ENCODE measurements around the gene FZD4. TPM values are rescaled to one million over a fixed set of nuclear protein-coding genes. Genes with fewer than 3 reads are reported as not detected.

The FZD4 gene
- total and polyA plus RNA-seq, 2 donors (not counting 3 experiments of a cell fraction or from before 2014, with no cell fraction given) = 56.6 to 112 TPM

DNA sequence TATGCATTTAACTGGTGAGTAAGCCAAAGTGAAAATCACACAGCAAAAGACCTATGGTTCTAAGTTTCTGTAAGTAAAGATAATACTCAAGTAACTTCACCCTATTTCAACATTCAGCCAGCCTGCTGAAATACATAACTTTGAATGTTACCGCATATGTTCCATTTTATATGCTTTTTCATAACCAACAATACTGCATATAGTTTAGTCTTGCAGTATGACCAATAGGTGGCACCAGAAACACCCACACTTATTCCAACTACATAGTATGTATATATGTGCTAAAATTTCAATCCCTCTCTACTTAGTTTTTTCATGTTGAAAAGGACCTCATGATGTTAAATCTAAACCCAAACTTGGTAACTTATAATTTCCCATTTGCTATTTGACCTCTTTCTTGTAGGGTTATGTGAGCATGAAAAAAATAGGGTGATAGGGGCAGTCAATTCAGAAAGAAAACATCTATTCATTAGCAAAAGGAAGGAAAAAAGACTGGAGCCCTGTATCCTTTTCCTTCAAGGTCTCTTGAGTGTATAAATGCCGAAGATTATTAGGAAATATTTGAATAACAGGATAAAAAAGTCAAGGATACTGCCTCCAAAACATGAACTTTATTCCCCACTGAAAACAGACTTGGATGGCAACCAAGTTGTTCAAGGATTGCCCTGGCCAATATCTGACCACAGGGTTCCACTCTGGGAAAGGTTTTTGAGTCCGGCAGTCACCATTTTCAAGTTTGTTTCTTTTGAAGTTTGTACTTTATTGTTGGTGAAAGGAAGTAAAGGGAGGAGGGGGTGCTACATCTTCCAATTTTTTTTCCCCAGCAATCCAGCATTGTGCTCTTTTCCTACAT is 23.8 kb upstream of the FZD4 start:
- H3K36me3 ChIP-seq (ENCODE audit: control insufficient read depth in 2 of 2, extremely low read depth in 1 of 2, insufficient read depth in 2 of 2, low read length in 2 of 2) = no peaks in the 10 kb centered on the region
- CTCF ChIA-PET = interaction anchor here (1.0 kb wide), 1 partner anchor 16 kb away, joined by 6 read pairs; no protein-coding TSS in a partner anchor
- DNase-seq (ENCODE audit: low read depth, low spot score) = peak; percentile 82
- FAIRE-seq = peak; percentile 83
- H3K9me3 ChIP-seq (replicated peaks; ENCODE audit: control insufficient read depth, insufficient read depth, low read length) = no peaks in the 10 kb centered on the region
- H3K27ac ChIP-seq (ENCODE audit: insufficient read depth, low read depth, low read length) = no peak overlapping the region
- H3K27me3 ChIP-seq (ENCODE audit: control insufficient read depth in 2 of 2, insufficient read depth in 2 of 2, low read length in 2 of 2) = no peaks in the 10 kb centered on the region
- H3K9me1 ChIP-seq (replicated peaks; ENCODE audit: control insufficient read depth, extremely low read depth, insufficient read depth, low read length) = no peaks in the 10 kb centered on the region
- H3K79me2 ChIP-seq (ENCODE audit: control insufficient read depth, insufficient read depth, low read length) = no peaks in the 10 kb centered on the region
- intact Hi-C loops (cut with micrococcal nuclease) (loop anchor here (1.0 to 2.0 kb wide), 2 partner anchors 39 to 302 kb away; no protein-coding TSS in a partner anchor), dilution Hi-C loops (cut with MboI; ENCODE audit: extremely low pct_ligation_motif_present, low sequenced_read_pairs) (no loop called here)
- H2AFZ ChIP-seq (ENCODE audit: low read depth, low read length) = peak overlapping the region; percentile 17
- no peak overlapping the region for H3K4me2 ChIP-seq (ENCODE audit: insufficient read depth, low read length)
- H3K4me3 ChIP-seq (replicated peaks in 1 of 3; ENCODE audit: insufficient read depth in 1 of 3, low read depth in 1 of 3, low read length in 3 of 3) = no peak overlapping the region
- no TSS peak for BruUV-seq (replicated peaks)
- peaks cover 5% of the 10 kb centered on the region for H3K4me1 ChIP-seq (ENCODE audit: control insufficient read depth, extremely low read depth, insufficient read depth, low read length)
- TF ChIP-seq FOS (IDR thresholded peaks at IDR 0.05; ENCODE audit: borderline replicate concordance, insufficient read depth, low read length) = no peak
- TF ChIP-seq, protein P1, sequence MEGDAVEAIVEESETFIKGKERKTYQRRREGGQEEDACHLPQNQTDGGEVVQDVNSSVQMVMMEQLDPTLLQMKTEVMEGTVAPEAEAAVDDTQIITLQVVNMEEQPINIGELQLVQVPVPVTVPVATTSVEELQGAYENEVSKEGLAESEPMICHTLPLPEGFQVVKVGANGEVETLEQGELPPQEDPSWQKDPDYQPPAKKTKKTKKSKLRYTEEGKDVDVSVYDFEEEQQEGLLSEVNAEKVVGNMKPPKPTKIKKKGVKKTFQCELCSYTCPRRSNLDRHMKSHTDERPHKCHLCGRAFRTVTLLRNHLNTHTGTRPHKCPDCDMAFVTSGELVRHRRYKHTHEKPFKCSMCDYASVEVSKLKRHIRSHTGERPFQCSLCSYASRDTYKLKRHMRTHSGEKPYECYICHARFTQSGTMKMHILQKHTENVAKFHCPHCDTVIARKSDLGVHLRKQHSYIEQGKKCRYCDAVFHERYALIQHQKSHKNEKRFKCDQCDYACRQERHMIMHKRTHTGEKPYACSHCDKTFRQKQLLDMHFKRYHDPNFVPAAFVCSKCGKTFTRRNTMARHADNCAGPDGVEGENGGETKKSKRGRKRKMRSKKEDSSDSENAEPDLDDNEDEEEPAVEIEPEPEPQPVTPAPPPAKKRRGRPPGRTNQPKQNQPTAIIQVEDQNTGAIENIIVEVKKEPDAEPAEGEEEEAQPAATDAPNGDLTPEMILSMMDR (IDR thresholded peaks at IDR 0.05; ENCODE audit: extremely low read depth in 1 of 2, insufficient read depth in 1 of 2, low read depth in 1 of 2, low read length in 2 of 2) = peak; percentile 35 to 52
- POLR2A ChIA-PET = no interaction called here
- no peaks in the 10 kb centered on the region for H4K20me1 ChIP-seq (replicated peaks; ENCODE audit: control insufficient read depth, extremely low read depth, insufficient read depth, low read length)
- no peak overlapping the region for H3K9ac ChIP-seq (replicated peaks; ENCODE audit: extremely low read depth, insufficient read depth, low read length)

DNA sequence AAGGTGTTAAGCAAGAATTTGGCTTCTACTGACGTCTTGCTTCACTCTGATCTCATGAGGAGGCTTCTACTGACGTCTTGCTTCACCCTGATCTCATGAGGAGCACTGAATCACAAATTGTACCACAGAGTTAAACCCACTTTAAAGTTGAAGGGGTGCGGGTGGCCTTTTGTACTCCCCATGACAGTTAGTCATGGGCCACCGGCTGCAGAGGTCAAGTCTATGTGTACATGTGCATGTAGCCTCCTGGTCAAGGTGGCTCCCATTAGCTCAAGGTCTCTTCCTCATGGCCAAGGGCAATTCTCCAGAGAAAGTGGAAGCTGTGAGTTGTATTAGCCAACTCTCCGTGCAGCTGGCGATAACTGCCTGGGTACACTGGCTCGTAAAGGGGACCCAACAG is 23.1 kb upstream of the FZD4 start:
- Histone ChIP-seq H4K20me1 (replicated peaks; ENCODE audit: control insufficient read depth, extremely low read depth, insufficient read depth, low read length) (no peaks in the 10 kb centered on the region), H3K36me3 (ENCODE audit: control insufficient read depth in 2 of 2, extremely low read depth in 1 of 2, insufficient read depth in 2 of 2, low read length in 2 of 2) (no peaks in the 10 kb centered on the region), H3K4me3 (replicated peaks in 1 of 3; ENCODE audit: insufficient read depth in 1 of 3, low read depth in 1 of 3, low read length in 3 of 3) (no peak overlapping the region), H3K27me3 (ENCODE audit: control insufficient read depth in 2 of 2, insufficient read depth in 2 of 2, low read length in 2 of 2) (no peaks in the 10 kb centered on the region), H3K4me2 (ENCODE audit: insufficient read depth, low read length) (no peak overlapping the region), H3K9ac (replicated peaks; ENCODE audit: extremely low read depth, insufficient read depth, low read length) (no peak overlapping the region), H3K4me1 (ENCODE audit: control insufficient read depth, extremely low read depth, insufficient read depth, low read length) (peaks cover 5% of the 10 kb centered on the region), H2AFZ (ENCODE audit: low read depth, low read length) (no peak overlapping the region), H3K27ac (ENCODE audit: insufficient read depth, low read depth, low read length) (no peak overlapping the region), H3K9me1 (replicated peaks; ENCODE audit: control insufficient read depth, extremely low read depth, insufficient read depth, low read length) (no peaks in the 10 kb centered on the region), H3K9me3 (replicated peaks; ENCODE audit: control insufficient read depth, insufficient read depth, low read length) (no peaks in the 10 kb centered on the region), H3K79me2 (ENCODE audit: control insufficient read depth, insufficient read depth, low read length) (no peaks in the 10 kb centered on the region)
- POLR2A ChIA-PET = no interaction called here
- DNase-seq (ENCODE audit: low read depth, low spot score) = no peak
- dilution Hi-C loops (cut with MboI; ENCODE audit: extremely low pct_ligation_motif_present, low sequenced_read_pairs) (no loop called here), intact Hi-C loops (cut with micrococcal nuclease) (loop anchor here (2.0 kb wide), 1 partner anchor 303 kb away; no protein-coding TSS in a partner anchor)
- TF ChIP-seq, protein P2, sequence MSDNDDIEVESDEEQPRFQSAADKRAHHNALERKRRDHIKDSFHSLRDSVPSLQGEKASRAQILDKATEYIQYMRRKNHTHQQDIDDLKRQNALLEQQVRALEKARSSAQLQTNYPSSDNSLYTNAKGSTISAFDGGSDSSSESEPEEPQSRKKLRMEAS (IDR thresholded peaks at IDR 0.05; ENCODE audit: insufficient read depth, insufficient read length) = no peak
- TF ChIP-seq POLR2AphosphoS5 (IDR thresholded peaks at IDR 0.05; ENCODE audit: insufficient read depth, low read depth, low read length) (no peak), JUN (IDR thresholded peaks at IDR 0.05; ENCODE audit: borderline replicate concordance, insufficient read depth, insufficient read length, low read depth) (no peak), MYC (IDR thresholded peaks at IDR 0.05; ENCODE audit: low read depth, low read length) (no peak), POLR2A (IDR thresholded peaks at IDR 0.05; ENCODE audit: low read depth, low read length) (no peak), GATA2 (IDR thresholded peaks at IDR 0.05; ENCODE audit: insufficient read depth, insufficient read length, low read depth, low read length) (no peak), FOS (IDR thresholded peaks at IDR 0.05; ENCODE audit: borderline replicate concordance, insufficient read depth, low read length) (no peak), EZH2 (IDR thresholded peaks at IDR 0.05; ENCODE audit: borderline replicate concordance, low read depth, low read length, severe bottlenecking) (no peak)
- TF ChIP-seq, protein P1 (IDR thresholded peaks at IDR 0.05; ENCODE audit: extremely low read depth in 1 of 2, insufficient read depth in 1 of 2, low read depth in 1 of 2, low read length in 2 of 2) = no peak
- CTCF ChIA-PET = interaction anchor here (1.0 kb wide), 1 partner anchor 17 kb away, joined by 6 read pairs; no protein-coding TSS in a partner anchor
- no TSS peak for BruUV-seq (replicated peaks)
- no peak for FAIRE-seq
